ENCODE results near the gene NT5E. TPM values are rescaled to one million over a fixed set of nuclear protein-coding genes. Genes with fewer than 3 reads are reported as not detected.
A peak's percentile ranks its signal among the peaks of the same experiment; 100 is the strongest.

The NT5E gene
- total RNA-seq, 1 donor = under 0.01 TPM

- no peak for DNase-seq (ENCODE audit: low read depth in 2 of 3, low spot score in 2 of 3)
These were observed 8.9 kb downstream of the NT5E start for GRCh38 chr6:85458782-85459181.

- no peak for DNase-seq (ENCODE audit: low read depth in 2 of 3, low spot score in 2 of 3)
These were observed 9.5 kb downstream of the NT5E start for GRCh38 chr6:85459224-85459901.

GRCh38 chr6:85460154-85460920 lies 10.5 kb downstream of the NT5E start:
- no peak for DNase-seq (ENCODE audit: low read depth in 2 of 3, low spot score in 2 of 3)

DNA sequence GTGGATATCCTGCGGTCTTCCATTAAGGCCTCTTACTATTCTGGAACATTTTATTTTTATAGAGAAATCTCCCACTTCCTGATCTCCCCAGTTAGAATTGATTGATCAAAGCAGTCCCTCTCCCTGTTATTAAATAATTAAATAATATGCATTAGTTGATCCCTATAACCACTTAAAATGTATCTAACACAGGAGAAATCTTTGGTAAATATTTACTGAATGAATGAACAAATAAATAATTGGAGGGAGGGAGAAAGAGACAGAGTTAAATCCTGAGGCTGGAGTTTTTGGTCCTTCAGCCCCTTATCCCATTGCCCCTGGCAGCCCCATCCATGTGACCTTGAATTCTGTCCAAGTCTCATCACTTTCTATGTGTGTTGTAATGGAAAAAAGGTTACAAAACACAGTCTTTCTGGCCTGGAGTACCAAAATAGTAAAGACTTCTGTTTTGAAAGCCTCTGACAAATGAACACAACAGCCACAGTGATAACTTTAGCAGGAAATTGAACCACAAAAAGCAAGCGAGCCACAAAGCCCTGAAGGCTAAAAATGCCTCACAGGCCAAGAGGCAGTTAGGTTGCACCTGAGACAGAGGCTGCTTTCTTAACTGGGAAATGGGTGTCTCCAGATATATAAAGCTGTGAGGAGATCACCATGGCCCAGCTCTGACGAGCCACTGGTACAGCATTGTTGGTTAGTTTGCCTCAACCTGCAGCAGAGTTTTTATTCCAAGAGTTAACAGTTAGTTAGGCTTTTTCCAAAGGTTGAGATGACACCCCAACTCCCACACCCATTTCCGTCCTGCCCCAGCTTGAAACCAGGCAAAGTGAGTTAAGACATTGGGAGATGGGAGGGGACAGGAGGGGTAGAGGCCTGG lies 11.3 kb downstream of the NT5E start:
- peak in 1 of 3 donors; percentile 68 for DNase-seq (ENCODE audit: low read depth in 2 of 3, low spot score in 2 of 3)

GRCh38 chr6:85461798-85462170 lies 11.9 kb downstream of the NT5E start:
- DNase-seq (ENCODE audit: low read depth in 2 of 3, low spot score in 2 of 3) = peak in 1 of 3 donors; percentile 69

DNA sequence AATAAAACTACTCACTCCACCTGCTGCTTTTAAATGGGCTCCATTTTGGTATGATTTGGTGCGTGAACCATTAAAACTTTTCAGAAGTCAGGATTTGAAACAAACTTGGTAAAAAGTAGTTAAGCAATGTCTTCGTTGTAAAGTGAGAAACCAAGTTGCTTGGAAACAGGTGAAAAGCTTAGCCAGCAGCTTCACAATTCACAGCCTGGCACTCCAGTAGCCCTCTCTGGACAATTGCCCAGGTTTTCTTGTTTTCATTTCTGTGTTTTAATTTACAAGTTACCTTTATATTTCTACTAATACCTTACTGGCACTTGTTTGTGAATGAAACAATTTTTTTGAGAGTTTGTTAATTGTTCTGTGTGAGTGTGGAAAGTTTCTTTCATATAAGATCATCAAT lies 12.8 kb downstream of the NT5E start:
- no peak for DNase-seq (ENCODE audit: low read depth in 2 of 3, low spot score in 2 of 3)

DNA sequence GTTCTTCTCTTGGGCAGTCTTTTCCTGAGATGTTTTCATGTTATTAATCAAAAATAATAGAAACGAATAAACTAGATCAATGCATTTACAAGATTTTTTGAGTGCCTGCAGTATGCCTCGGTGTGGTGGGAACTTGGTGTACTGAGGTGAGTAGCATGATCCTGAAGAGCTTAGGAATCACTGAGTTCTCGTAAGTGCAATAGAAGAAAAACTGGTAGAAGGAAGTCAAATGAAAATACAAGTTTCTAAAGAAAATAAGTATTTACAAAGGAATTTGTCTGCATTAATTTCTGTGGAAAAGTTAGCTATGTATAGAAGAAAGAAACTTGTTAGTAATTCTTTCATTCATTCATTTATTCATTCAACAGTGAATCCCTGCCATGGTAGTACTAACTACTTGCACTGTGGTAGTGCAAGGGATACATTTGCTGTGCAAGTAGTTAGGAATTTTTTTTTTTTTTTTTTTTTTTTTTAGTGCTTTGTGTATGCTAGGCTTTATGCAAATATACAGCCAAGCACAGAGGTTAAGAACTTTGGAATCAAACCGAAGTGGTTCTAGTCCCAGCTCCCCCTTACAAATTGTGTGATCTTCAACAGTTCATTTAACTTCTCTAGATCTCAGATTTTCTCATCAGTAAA lies 13.9 kb downstream of the NT5E start:
- no peak for DNase-seq (ENCODE audit: low read depth in 2 of 3, low spot score in 2 of 3)

GRCh38 chr6:85464260-85464644 lies 14.4 kb downstream of the NT5E start:
- DNase-seq (ENCODE audit: low read depth in 2 of 3, low spot score in 2 of 3) = peak in 2 of 3 donors; percentile 58 to 76

- peak in 1 of 3 donors; percentile 42 for DNase-seq (ENCODE audit: low read depth in 2 of 3, low spot score in 2 of 3)
These were observed 14.9 kb downstream of the NT5E start for GRCh38 chr6:85464722-85465150.

GRCh38 chr6:85465762-85466161 lies 15.9 kb downstream of the NT5E start:
- DNase-seq (ENCODE audit: low read depth in 2 of 3, low spot score in 2 of 3) = no peak

DNA sequence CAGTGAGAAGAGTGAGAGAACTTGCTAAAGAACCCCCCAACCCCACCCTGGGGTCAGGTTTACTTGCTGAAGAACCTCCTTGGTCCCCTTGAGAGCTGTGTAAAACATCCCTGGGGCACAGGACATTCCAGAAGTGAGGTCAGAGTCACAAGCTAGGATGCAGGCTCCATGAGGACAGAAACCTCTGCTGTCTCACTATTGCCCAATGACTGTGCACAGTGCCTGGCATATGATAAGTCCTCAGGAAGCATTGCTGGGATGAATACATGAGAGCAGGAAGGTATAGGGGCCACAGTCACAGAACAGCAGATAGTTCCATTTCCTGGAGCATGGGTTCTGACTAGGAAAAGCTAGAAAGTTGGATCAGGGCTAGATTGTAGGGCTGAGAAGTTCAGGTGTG lies 18.4 kb downstream of the NT5E start:
- DNase-seq (ENCODE audit: low read depth in 2 of 3, low spot score in 2 of 3) = no peak

- DNase-seq (ENCODE audit: low read depth in 2 of 3, low spot score in 2 of 3) = no peak
These were observed 19.6 kb downstream of the NT5E start for GRCh38 chr6:85469276-85470022.

- DNase-seq (ENCODE audit: low read depth in 2 of 3, low spot score in 2 of 3) = peak in 1 of 3 donors; percentile 56
These were observed 20.1 kb downstream of the NT5E start for GRCh38 chr6:85470023-85470410.

DNA sequence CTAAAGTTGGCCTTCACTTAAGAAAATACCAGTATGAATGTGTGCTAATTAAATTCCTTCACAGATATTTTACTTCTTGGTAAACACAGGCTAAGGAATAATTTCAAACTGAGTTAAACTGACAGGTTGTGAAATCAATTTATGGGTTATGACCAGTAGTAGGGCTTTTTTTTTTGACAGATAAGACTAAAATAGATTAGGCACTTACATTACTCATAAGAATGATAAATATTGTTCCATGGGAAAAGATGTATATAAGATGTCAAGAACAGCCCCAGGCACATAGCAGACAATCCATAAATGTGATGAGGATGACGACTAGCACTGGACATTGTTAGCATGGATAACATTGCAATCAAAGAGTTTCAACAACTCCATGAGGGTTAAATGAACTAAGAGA lies 22.9 kb downstream of the NT5E start:
- DNase-seq (ENCODE audit: low read depth in 2 of 3, low spot score in 2 of 3) = no peak

DNA sequence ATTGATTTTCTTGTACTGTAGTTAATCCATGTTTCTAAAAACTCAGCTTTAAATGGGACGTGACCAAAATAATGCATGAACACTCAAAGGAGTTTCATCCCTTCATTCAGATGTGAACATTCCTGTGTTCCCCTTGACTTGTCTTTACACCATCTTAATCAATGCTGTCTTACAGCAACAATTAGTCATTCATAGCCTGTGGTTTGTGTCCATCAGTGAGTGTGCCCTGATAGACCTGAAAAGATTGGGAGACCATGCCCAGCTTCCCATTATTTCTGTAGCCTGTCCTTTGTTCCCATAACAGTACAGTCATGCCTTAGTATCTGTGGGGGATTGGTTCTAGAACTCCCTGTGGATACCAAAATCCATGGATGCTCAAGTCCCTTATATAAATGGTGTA lies 23.9 kb downstream of the NT5E start:
- no peak for DNase-seq (ENCODE audit: low read depth in 2 of 3, low spot score in 2 of 3)

GRCh38 chr6:85476532-85476931 lies 26.6 kb downstream of the NT5E start:
- no peak for DNase-seq (ENCODE audit: low read depth in 2 of 3, low spot score in 2 of 3)

DNA sequence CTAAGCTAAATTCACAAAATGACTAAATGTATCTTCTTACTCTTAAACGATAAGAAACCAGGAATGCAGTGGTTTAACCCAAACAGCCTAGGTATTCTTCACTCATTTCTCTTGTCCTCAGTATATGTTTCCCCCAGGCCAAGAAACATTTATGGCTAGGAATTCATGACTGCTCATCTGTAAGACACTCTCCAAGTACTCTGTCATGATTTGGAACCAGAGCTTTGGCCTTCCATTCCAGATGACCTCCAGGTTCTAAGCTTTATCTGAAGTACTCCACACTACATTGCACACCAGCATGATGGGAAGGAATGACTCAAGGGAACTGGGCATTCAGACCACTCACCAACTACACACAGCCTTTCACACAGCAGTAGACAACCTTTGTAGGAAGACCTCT lies 29.3 kb downstream of the NT5E start:
- no peak for DNase-seq (ENCODE audit: low read depth in 2 of 3, low spot score in 2 of 3)

DNA sequence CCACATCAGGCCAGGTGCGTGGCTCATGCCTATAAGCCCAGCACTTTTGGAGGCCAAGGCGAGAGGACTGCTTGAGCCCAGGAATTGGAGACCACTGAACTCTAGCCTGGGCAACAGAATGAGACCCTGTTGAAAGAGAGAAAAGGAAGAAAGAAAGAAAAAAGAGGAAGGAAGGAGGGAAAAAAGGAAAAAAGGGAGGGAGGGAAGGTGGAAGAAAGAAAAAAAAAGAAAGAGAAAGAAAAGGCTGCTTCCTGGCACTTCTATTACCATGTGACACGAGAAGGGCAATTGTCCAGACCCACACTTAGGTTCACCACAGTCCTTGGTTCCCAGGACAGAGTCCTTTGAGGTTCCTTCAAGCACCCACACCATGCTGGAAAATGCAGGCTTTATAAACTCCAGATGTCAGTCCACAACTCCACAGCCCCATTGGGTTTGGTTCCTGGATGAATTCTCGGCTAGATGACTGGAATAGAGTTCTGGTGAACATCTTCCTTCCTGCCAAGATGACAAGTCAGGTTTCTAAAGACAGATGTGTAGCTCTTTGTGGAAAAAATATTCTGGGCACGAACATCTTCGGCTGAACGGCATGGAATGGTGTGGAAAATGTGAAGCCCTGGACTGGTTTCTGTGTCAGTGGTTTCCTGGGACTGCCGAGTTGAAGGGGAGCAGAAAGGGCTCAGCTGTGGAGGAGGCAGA lies 32.5 kb downstream of the NT5E start:
- no peak for DNase-seq (ENCODE audit: low read depth in 2 of 3, low spot score in 2 of 3)

- peak; percentile 36 to 80 (median 51) for DNase-seq (ENCODE audit: low read depth in 2 of 3, low spot score in 2 of 3)
These were observed 33.2 kb downstream of the NT5E start for GRCh38 chr6:85482905-85483700.
